CD4-positive, alpha-beta T cell (primary cell): Measurements from ENCODE around the gene STX18. TPM values are rescaled to one million over a fixed set of nuclear protein-coding genes. Genes with fewer than 3 reads are reported as not detected.
"Not testable (repeated sequence)": the region's sequence is repeated elsewhere in the genome, so short reads cannot be mapped to it uniquely, and the experiment has no call there.

Experiments used
- ATAC-seq: fragments of 200-7000 bp; cut with Tn5 transposase; one replicate; pipeline ENCODE4 v1.10.0; 2022; ENCODE audit warnings: mild to moderate bottlenecking; ENCODE audit not compliant: poor library complexity
- CTCF ChIA-PET: fragments of 350-600 bp; sonication (Branson Sonifier 250); formaldehyde crosslinking; loops from one replicate; lab custom pipeline; 2021; ENCODE audit warnings: antibody characterized with exemption, inconsistent platforms; lab: Charles Lee
- POLR2A ChIA-PET: fragments of 350-600 bp; sonication (Branson Sonifier 250); formaldehyde crosslinking; loops from one replicate; lab custom pipeline; 2021; ENCODE audit warnings: antibody characterized with exemption, inconsistent platforms; lab: Charles Lee
- DNase-seq, 14 experiments: peaks; one replicate each; pipeline ENCODE4 v3.0.0-alpha.2; 2013 to 2020; ENCODE audit warnings: mixed read lengths in 2 of 14
- H3K27ac ChIP-seq, 2 donors: one replicate each; pipeline versions ENCODE4 v1.5.1 to v1.7.0; 2013; ENCODE audit warnings: low read length in 2 of 2, low read depth in 1 of 2, mild to moderate bottlenecking in 1 of 2
- H3K27me3 ChIP-seq, 2 experiments: 1 replicate in 1 of 2; 2 replicates in 1 of 2; pipeline versions ENCODE4 v1.6.1 to v1.7.0; 2013; ENCODE audit warnings: low read length in 2 of 2, control low read depth in 1 of 2, mild to moderate bottlenecking in 1 of 2, moderate library complexity in 1 of 2; ENCODE audit not compliant: insufficient read depth in 2 of 2, control insufficient read depth in 1 of 2
- H3K36me3 ChIP-seq: one replicate; pipeline ENCODE4 v1.6.1; 2013; ENCODE audit warnings: low read length, control low read depth; ENCODE audit not compliant: insufficient read depth
- H3K4me1 ChIP-seq: one replicate; pipeline ENCODE4 v1.6.1; 2013; ENCODE audit warnings: low read length, control low read depth; ENCODE audit not compliant: insufficient read depth
- H3K4me3 ChIP-seq: one replicate; pipeline ENCODE4 v1.5.1; 2013; ENCODE audit warnings: mild to moderate bottlenecking, low read length, moderate library complexity
- H3K9me3 ChIP-seq, 2 experiments: 1 replicate in 1 of 2; 2 replicates in 1 of 2; pipeline versions ENCODE4 v1.6.1 to v1.7.0; 2013; ENCODE audit warnings: low read length in 2 of 2, mild to moderate bottlenecking in 2 of 2, control low read depth in 1 of 2, moderate library complexity in 1 of 2; ENCODE audit not compliant: control insufficient read depth in 1 of 2, insufficient read depth in 1 of 2
- H3K27ac Mint-ChIP-seq: one replicate; pipeline ENCODE4 v1.8.0; 2020; ENCODE audit warnings: mixed read lengths
- H3K27me3 Mint-ChIP-seq: one replicate; pipeline ENCODE4 v1.8.0; 2021; ENCODE audit warnings: mixed read lengths
- H3K36me3 Mint-ChIP-seq: one replicate; pipeline ENCODE4 v1.8.0; 2021; ENCODE audit warnings: low read depth, mixed read lengths
- H3K4me1 Mint-ChIP-seq: one replicate; pipeline ENCODE4 v1.8.0; 2021; ENCODE audit warnings: low read depth, mixed read lengths
- H3K4me3 Mint-ChIP-seq: one replicate; pipeline ENCODE4 v1.8.0; 2020; ENCODE audit warnings: mild to moderate bottlenecking, mixed read lengths
- H3K9me3 Mint-ChIP-seq: one replicate; pipeline ENCODE4 v1.8.0; 2020; ENCODE audit warnings: mixed read lengths
- CTCF ChIP-seq: fragments of 200-600 bp; IDR thresholded peaks from one replicate; pipeline ENCODE4 v1.8.0; 2022; ENCODE audit warnings: antibody characterized with exemption, mild to moderate bottlenecking
- intact Hi-C, 2 experiments: fragments of 100-400 bp; cut with DNase I in 1 of 2; cut with micrococcal nuclease in 1 of 2; formaldehyde crosslinking; loops; one replicate each; pipeline versions ENCODE4 v1.15.1 to v1.9.0; 2023 to 2025; cut with DNase I, micrococcal nuclease
- total RNA-seq, 174 experiments: library from RNA in 2 of 174; stranded (reverse) in 2 of 174; gene quantifications; one replicate each; pipeline ENCODE4 v1.2.3 and lab custom pipeline; 2021 to 2026

Gene STX18
- total RNA-seq, 2 experiments from 2014 or later = 15.2 to 15.5 TPM

GRCh38 chr4:4507403-4507802 is 34.4 kb downstream of the STX18 start:
- POLR2A ChIA-PET = interaction anchor here (0.5 kb wide), 1 partner anchor 34 kb away, joined by 3 read pairs; no protein-coding TSS in a partner anchor
- H3K27me3 Mint-ChIP-seq = no peaks in the 10 kb centered on the region
- CTCF ChIA-PET = interaction anchor here (1.2 kb wide), 1 partner anchor 12 kb away, joined by 4 read pairs; no protein-coding TSS in a partner anchor

GRCh38 chr4:4506961-4507360 is 34.9 kb downstream of the STX18 start:
- ChIA-PET CTCF (interaction anchor here (1.2 kb wide), 1 partner anchor 12 kb away, joined by 4 read pairs; no protein-coding TSS in a partner anchor), POLR2A (interaction anchor here (0.5 kb wide), 1 partner anchor 35 kb away, joined by 3 read pairs; no protein-coding TSS in a partner anchor)
- Mint-ChIP-seq H3K4me3 (no peak overlapping the region), H3K27me3 (no peaks in the 10 kb centered on the region), H3K4me1 (peaks cover 20% of the 10 kb centered on the region), H3K27ac (no peak overlapping the region), H3K9me3 (no peaks in the 10 kb centered on the region), H3K36me3 (peaks cover 23% of the 10 kb centered on the region)
- TF ChIP-seq CTCF = no peak
- ATAC-seq = no peak
- H3K4me3 ChIP-seq = no peak overlapping the region
- DNase-seq = no peak
- no peak overlapping the region for H3K27ac ChIP-seq
- intact Hi-C loops = no loop called here
- no peaks in the 10 kb centered on the region for H3K9me3 ChIP-seq
- H3K4me1 ChIP-seq = no peaks in the 10 kb centered on the region
- H3K36me3 ChIP-seq = no peaks in the 10 kb centered on the region
- no peaks in the 10 kb centered on the region for H3K27me3 ChIP-seq

More at GRCh38 chr4:4507403-4507802, 34.4 kb downstream of the STX18 start:
- peaks cover 23% of the 10 kb centered on the region for H3K36me3 Mint-ChIP-seq
- DNase-seq (no peak), ATAC-seq (no peak)
- Histone ChIP-seq H3K27ac (no peak overlapping the region), H3K27me3 (no peaks in the 10 kb centered on the region), H3K36me3 (no peaks in the 10 kb centered on the region), H3K4me1 (no peaks in the 10 kb centered on the region), H3K9me3 (no peaks in the 10 kb centered on the region), H3K4me3 (no peak overlapping the region)
- H3K27ac Mint-ChIP-seq = no peak overlapping the region
- peaks cover 19% of the 10 kb centered on the region for H3K4me1 Mint-ChIP-seq
- TF ChIP-seq CTCF = no peak
- H3K9me3 Mint-ChIP-seq = no peaks in the 10 kb centered on the region
- H3K4me3 Mint-ChIP-seq = no peak overlapping the region
- intact Hi-C loops = no loop called here

GRCh38 chr4:4505211-4505610 is 36.6 kb downstream of the STX18 start:
- CTCF ChIA-PET, H3K27me3 ChIP-seq, H3K4me1 ChIP-seq, H3K36me3 ChIP-seq, ATAC-seq, H3K27ac ChIP-seq, H3K9me3 Mint-ChIP-seq, H3K27me3 Mint-ChIP-seq, H3K9me3 ChIP-seq, POLR2A ChIA-PET, H3K4me3 Mint-ChIP-seq, DNase-seq, H3K4me3 ChIP-seq, intact Hi-C loops, H3K27ac Mint-ChIP-seq: not testable (repeated sequence)
- H3K36me3 Mint-ChIP-seq = peaks cover 16% of the 10 kb centered on the region
- peaks cover 21% of the 10 kb centered on the region for H3K4me1 Mint-ChIP-seq

GRCh38 chr4:4504783-4505182 is 37.1 kb downstream of the STX18 start:
- TF ChIP-seq CTCF = no peak
- Histone ChIP-seq H3K9me3 (no peaks in the 10 kb centered on the region), H3K4me1 (no peaks in the 10 kb centered on the region), H3K36me3 (no peaks in the 10 kb centered on the region), H3K27ac (no peak overlapping the region), H3K27me3 (no peaks in the 10 kb centered on the region), H3K4me3 (no peak overlapping the region)
- H3K27me3 Mint-ChIP-seq = no peaks in the 10 kb centered on the region
- peaks cover 21% of the 10 kb centered on the region for H3K4me1 Mint-ChIP-seq
- POLR2A ChIA-PET = no interaction called here
- H3K27ac Mint-ChIP-seq = no peak overlapping the region
- no peaks in the 10 kb centered on the region for H3K9me3 Mint-ChIP-seq
- peaks cover 12% of the 10 kb centered on the region for H3K36me3 Mint-ChIP-seq
- intact Hi-C loops = no loop called here
- H3K4me3 Mint-ChIP-seq = no peak overlapping the region
- DNase-seq (no peak), ATAC-seq (no peak)
- CTCF ChIA-PET = no interaction called here
